ENCODE results near the gene DAAM1.

DNA sequence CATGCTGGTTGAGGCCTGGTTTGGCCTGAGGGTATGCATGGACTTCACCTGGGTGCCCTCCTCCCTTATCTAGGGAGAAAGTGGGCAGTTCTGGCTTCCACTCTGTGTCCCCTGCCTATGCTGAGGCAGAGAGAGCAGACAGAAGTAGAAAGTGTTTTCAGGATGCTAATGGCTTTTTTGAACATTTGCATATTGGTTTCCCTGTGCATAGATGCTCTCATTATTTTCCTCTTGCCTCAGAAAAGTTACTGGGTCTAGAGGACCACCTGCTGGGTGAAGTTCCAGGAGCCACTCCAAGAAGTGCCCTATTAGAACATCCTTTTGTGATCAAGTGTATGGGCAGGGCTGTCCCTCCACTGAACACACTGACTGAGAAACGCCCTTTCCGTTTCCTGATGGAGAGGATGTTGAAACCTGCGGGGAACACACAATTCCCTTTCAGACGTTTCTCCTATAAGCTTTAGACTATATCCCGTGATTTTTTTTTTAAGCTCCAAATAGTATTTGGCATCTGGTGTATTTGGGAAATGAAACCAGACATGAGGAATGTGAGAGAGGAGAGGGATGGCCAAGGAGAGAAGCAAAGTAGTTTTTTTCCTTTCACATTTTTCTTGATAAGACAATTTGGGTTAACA, 66.6 kb downstream of the DAAM1 start:
- TF ChIP-seq USF1 (CRISPR knock-in tag; IDR thresholded peaks at IDR 0.05) (no peak), GABPB1 (CRISPR knock-in tag; IDR thresholded peaks at IDR 0.05) (no peak), ZNF138 (CRISPR knock-in tag; conservative IDR thresholded peaks at IDR 0.05) (no peak), CREB1 (CRISPR knock-in tag; IDR thresholded peaks at IDR 0.05) (no peak), AFF4 (CRISPR knock-in tag; IDR thresholded peaks at IDR 0.05; ENCODE audit: borderline replicate concordance) (no peak), ZBTB43 (CRISPR knock-in tag; IDR thresholded peaks at IDR 0.05) (no peak), PREB (CRISPR knock-in tag; IDR thresholded peaks at IDR 0.05; ENCODE audit: borderline replicate concordance) (no peak), USF2 (CRISPR knock-in tag; IDR thresholded peaks at IDR 0.05) (no peak), NR1H2 (CRISPR knock-in tag; IDR thresholded peaks at IDR 0.05) (no peak), FOXP1 (CRISPR knock-in tag; IDR thresholded peaks at IDR 0.05; ENCODE audit: borderline replicate concordance) (no peak)
- TF ChIP-seq, protein P1, sequence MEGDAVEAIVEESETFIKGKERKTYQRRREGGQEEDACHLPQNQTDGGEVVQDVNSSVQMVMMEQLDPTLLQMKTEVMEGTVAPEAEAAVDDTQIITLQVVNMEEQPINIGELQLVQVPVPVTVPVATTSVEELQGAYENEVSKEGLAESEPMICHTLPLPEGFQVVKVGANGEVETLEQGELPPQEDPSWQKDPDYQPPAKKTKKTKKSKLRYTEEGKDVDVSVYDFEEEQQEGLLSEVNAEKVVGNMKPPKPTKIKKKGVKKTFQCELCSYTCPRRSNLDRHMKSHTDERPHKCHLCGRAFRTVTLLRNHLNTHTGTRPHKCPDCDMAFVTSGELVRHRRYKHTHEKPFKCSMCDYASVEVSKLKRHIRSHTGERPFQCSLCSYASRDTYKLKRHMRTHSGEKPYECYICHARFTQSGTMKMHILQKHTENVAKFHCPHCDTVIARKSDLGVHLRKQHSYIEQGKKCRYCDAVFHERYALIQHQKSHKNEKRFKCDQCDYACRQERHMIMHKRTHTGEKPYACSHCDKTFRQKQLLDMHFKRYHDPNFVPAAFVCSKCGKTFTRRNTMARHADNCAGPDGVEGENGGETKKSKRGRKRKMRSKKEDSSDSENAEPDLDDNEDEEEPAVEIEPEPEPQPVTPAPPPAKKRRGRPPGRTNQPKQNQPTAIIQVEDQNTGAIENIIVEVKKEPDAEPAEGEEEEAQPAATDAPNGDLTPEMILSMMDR (IDR thresholded peaks at IDR 0.05), result no peak
- TF ChIP-seq, protein P2, sequence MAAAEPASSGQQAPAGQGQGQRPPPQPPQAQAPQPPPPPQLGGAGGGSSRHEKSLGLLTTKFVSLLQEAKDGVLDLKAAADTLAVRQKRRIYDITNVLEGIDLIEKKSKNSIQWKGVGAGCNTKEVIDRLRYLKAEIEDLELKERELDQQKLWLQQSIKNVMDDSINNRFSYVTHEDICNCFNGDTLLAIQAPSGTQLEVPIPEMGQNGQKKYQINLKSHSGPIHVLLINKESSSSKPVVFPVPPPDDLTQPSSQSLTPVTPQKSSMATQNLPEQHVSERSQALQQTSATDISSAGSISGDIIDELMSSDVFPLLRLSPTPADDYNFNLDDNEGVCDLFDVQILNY (CRISPR knock-in tag; IDR thresholded peaks at IDR 0.05), result no peak
- TF ChIP-seq, protein P3, sequence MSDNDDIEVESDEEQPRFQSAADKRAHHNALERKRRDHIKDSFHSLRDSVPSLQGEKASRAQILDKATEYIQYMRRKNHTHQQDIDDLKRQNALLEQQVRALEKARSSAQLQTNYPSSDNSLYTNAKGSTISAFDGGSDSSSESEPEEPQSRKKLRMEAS (CRISPR knock-in tag; IDR thresholded peaks at IDR 0.05), result no peak
